Hematopoietic multipotent progenitor cell treated with erythropoietin and hydrocortisone succinate and interleukin-3 and kit ligand, for 15 days (in vitro differentiated cells): ENCODE data around the gene RMDN3.

Experiments
- DNase-seq: peaks from one replicate; pipeline ENCODE4 v3.0.0-alpha.2; 2015; ENCODE audit warnings: low spot score

The RMDN3 gene

GRCh38 chr15:40693904-40694687, 61.0 kb downstream of the RMDN3 start:
- DNase-seq: no peak

GRCh38 chr15:40691737-40692136, 63.3 kb downstream of the RMDN3 start:
- DNase-seq: no peak

GRCh38 chr15:40688932-40689799, 65.9 kb downstream of the RMDN3 start:
- DNase-seq: no peak
